A549 (cell line): Measurements from ENCODE around the gene HMX1.

Source experiments
- CHD2 ChIP-seq: fragments of 150-350 bp; IDR thresholded peaks from 2 replicates; pipeline ENCODE4 v1.6.1; 2014; ENCODE audit warnings: low read length; ENCODE audit not compliant: partially characterized antibody
- CTCF ChIP-seq: fragments of >200 bp; sonication (Bioruptor Twin); formaldehyde crosslinking; IDR thresholded peaks from 3 replicates; pipeline ENCODE4 v1.5.1; 2016
- POLR2A ChIP-seq: IDR thresholded peaks from 2 replicates; pipeline ENCODE4 v1.6.1; 2012; ENCODE audit warnings: mild to moderate bottlenecking, low read length

DNA sequence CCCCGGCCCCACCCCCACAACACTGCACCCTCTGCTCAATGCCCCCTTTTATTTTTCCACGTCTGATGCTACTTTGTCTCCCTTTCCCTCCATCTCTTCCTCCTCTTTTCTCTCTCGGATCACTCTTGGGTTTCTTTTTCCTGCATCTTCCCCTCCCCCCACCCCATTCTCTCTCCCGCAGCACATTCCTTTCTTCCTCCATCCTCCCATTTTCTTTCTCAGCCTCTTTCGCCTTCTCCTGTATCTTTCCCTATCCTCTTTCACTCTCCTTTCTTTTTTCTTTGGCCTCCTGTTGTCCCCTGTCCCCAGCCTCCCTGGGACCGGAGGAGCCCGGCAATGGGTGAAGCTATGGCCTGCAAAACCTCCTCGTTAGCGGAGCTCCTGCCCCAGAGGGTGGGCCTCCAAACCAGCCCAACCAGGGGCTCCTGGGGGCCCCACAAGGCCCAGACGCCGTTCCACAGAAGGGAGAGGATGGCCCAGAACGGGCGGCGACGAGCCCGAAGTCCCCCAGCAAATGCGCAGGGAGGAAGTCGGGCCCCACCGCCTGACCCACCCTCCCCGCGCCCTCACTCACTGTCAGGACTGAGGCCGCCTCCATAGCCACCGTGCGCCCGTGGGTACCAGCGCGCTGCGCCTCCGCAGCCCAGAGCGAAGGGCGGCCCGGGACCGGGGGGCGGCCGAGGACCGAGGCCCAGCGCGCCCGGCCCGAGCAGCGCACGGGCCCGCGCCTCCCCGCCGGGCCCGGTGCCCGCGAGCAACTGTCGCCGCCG is 807 bp downstream of the HMX1 start:
- TF ChIP-seq CTCF = no peak
- no peak for TF ChIP-seq CHD2
- TF ChIP-seq POLR2A = no peak
